HG02798 (cell line): ENCODE results near the gene ATF7IP2.
"Not testable (repeated sequence)": the region's sequence is repeated elsewhere in the genome, so short reads cannot be mapped to it uniquely, and the experiment has no call there.

Source experiments
- ATAC-seq: cut with Tn5 transposase; IDR thresholded peaks from one replicate; pipeline ENCODE4 v1.9.1; 2021; ENCODE audit warnings: mild to moderate bottlenecking; ENCODE audit not compliant: unreplicated experiment, poor library complexity

Gene ATF7IP2

GRCh38 chr16:10441726-10442125 is 55.9 kb downstream of the ATF7IP2 start:
- ATAC-seq: no peak

GRCh38 chr16:10447289-10447688 is 61.4 kb downstream of the ATF7IP2 start:
- ATAC-seq: no peak

GRCh38 chr16:10452208-10453158 is 66.6 kb downstream of the ATF7IP2 start:
- ATAC-seq: not testable (repeated sequence)

GRCh38 chr16:10453159-10453510 is 67.3 kb downstream of the ATF7IP2 start:
- no peak for ATAC-seq

- ATAC-seq: no peak
These were observed 80.0 kb downstream of the ATF7IP2 start for GRCh38 chr16:10465821-10466220.

GRCh38 chr16:10466313-10466712 is 80.5 kb downstream of the ATF7IP2 start:
- ATAC-seq: no peak

- ATAC-seq: no peak
These were observed 81.0 kb downstream of the ATF7IP2 start for GRCh38 chr16:10466861-10467260.

GRCh38 chr16:10476636-10477035 is 90.8 kb downstream of the ATF7IP2 start:
- ATAC-seq: not testable (repeated sequence)

GRCh38 chr16:10480151-10480550 is 94.3 kb downstream of the ATF7IP2 start:
- ATAC-seq: no peak

GRCh38 chr16:10485159-10485558 is 99.3 kb downstream of the ATF7IP2 start:
- no peak for ATAC-seq

GRCh38 chr16:10485698-10486382 is 100.0 kb downstream of the ATF7IP2 start:
- ATAC-seq: no peak

- no peak for ATAC-seq
These were observed 104.3 kb downstream of the ATF7IP2 start for GRCh38 chr16:10490141-10490540.

GRCh38 chr16:10493276-10493675 is 107.4 kb downstream of the ATF7IP2 start:
- no peak for ATAC-seq

- no peak for ATAC-seq
These were observed 108.6 kb downstream of the ATF7IP2 start for GRCh38 chr16:10494343-10495030.

GRCh38 chr16:10495031-10495345 is 109.1 kb downstream of the ATF7IP2 start:
- no peak for ATAC-seq

- no peak for ATAC-seq
These were observed 111.6 kb downstream of the ATF7IP2 start for GRCh38 chr16:10497132-10498101.

GRCh38 chr16:10500582-10500981 is 114.7 kb downstream of the ATF7IP2 start:
- ATAC-seq: no peak

- no peak for ATAC-seq
These were observed 115.3 kb downstream of the ATF7IP2 start for GRCh38 chr16:10501016-10501607.

GRCh38 chr16:10502776-10503175 is 116.9 kb downstream of the ATF7IP2 start:
- ATAC-seq: no peak
